GM20000 (cell line): ENCODE data around the gene UBAC2.
"Not testable (repeated sequence)": the region's sequence is repeated elsewhere in the genome, so short reads cannot be mapped to it uniquely, and the experiment has no call there.

Experiments used
- DNase-seq: peaks from one replicate; pipeline ENCODE4 v3.0.0; 2012; ENCODE audit warnings: low spot score
- TF ChIP-seq, protein P1 (sequence below): IDR thresholded peaks from 2 replicates; pipeline ENCODE4 v1.5.1; 2012; ENCODE audit warnings: mild to moderate bottlenecking, control low read depth; ENCODE audit errors: extremely low read depth, missing control alignments

UBAC2 gene

DNA sequence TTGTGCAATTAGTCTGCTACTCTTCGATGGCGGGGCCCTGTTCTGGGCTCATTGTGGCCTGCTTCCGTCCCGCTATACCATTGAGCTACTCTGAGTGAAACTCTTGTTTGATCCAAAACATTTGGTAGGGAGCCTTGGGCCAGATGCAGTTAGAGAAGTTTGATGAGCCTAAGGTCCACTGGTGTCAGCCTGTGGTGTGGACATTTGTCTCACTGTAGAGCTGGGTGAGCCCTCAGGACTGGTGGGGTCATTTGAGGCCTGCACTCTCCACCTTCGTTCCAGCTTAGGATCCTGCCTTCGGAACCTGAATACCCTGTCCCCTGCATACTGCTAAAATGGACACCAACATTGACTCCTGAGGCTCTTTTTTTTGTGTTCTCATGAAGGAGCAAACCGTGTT lies 6.9 kb downstream of the UBAC2 start:
- TF ChIP-seq, protein P1, sequence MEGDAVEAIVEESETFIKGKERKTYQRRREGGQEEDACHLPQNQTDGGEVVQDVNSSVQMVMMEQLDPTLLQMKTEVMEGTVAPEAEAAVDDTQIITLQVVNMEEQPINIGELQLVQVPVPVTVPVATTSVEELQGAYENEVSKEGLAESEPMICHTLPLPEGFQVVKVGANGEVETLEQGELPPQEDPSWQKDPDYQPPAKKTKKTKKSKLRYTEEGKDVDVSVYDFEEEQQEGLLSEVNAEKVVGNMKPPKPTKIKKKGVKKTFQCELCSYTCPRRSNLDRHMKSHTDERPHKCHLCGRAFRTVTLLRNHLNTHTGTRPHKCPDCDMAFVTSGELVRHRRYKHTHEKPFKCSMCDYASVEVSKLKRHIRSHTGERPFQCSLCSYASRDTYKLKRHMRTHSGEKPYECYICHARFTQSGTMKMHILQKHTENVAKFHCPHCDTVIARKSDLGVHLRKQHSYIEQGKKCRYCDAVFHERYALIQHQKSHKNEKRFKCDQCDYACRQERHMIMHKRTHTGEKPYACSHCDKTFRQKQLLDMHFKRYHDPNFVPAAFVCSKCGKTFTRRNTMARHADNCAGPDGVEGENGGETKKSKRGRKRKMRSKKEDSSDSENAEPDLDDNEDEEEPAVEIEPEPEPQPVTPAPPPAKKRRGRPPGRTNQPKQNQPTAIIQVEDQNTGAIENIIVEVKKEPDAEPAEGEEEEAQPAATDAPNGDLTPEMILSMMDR = no peak

DNA sequence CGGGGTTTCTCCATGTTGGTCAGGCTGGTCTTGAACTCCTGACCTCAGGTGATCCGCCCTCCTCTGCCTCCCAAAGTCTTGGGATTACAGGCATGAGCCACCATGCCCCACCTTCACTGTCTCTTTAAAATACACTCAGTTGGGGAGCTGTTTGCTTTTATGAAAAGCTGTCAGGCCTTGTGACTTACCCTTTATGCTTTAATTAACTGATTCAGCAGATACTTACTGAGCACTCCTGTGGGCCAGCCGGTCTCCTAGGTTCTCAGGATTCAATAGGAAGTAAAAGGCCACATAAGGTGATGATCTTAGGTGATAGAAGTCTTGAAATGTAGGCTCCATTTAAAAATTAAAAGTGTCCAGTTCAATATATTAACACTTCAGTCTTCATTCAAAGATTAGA lies 7.5 kb downstream of the UBAC2 start:
- DNase-seq = no peak
- TF ChIP-seq, protein P1 = no peak

More for the DNA sequence above, 6.9 kb downstream of the UBAC2 start:
- no peak for DNase-seq

DNA sequence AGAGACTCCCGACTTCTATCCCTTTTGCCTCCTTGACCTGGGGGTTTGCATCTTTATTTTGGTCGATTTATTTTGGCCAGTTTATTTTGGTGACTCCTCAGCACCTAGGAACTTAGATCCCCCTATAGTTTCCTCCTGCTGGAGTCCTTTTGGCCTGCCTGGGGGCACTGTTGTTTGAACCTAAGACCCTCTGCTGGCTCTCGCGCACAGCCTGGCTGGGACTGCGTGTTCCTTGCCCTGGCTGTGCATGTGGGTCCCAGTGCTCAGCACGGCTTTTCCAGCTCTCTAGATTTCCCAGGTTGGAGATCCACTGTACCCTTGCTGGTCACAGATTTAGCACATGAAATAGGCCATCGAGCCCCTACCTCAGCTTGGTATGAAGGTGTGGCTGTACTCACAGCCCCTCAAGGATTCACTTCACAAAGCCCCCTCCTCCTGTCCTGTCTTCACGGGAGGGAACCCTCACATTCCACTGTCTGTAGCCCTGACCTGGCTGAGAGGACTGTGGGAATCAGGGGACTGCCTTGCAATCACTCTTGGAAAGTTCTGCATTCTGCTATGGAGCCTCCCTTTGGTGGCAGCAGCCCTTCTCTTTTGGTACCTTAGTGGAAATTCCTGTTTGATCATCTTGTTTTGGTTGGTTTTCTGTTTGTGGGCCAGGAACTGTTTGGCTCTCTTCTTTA lies 8.3 kb downstream of the UBAC2 start:
- no peak for DNase-seq
- TF ChIP-seq, protein P1 = no peak

DNA sequence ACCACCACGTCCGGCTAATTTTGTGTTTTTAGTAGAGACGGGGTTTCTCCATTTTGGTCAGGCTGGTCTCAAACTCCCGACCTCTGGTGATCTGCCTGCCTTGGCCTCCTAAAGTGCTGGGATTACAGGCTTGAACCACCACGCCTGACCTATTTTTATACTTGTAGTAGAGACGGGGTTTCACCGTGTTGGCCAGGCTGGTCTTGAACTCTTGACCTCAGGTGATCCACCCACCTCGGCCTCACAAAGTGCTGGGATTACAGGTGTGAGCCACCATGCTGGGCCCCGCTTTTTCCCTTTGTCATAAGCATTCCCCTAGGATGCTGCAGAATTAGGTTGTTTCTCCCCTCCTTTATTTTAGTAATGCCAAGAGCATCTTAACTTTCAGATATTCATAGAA lies 10.0 kb downstream of the UBAC2 start:
- not testable (repeated sequence) for DNase-seq

DNA sequence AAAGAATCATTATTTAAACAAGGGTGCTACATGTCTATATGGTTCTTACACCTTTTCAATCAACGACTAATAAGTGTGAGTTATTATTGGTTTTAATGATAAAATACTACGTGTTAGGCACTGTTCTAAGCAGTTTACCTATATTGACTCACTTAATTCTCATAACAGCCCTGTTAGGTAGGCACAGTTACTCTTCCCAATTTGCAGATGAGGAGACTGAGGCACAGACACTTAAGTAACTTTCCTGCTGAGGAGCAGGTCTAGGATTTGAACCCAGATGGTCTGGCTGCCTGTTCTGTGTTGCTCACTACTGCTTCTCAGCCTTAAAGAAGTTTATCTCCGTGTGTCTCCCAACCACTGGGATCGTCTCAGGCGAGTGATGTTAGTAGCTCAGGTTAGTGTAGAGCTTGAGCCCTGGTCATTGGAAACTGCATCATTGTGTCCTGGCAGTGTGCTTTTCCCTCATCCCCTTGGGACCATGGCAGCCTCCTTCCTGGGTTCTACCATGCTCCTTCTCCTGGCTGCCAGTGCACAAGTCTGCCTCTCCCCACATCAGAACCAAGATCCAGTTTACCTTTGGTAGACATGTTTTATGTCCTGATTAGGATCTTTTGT lies 10.9 kb downstream of the UBAC2 start:
- TF ChIP-seq, protein P1 = no peak
- no peak for DNase-seq

DNA sequence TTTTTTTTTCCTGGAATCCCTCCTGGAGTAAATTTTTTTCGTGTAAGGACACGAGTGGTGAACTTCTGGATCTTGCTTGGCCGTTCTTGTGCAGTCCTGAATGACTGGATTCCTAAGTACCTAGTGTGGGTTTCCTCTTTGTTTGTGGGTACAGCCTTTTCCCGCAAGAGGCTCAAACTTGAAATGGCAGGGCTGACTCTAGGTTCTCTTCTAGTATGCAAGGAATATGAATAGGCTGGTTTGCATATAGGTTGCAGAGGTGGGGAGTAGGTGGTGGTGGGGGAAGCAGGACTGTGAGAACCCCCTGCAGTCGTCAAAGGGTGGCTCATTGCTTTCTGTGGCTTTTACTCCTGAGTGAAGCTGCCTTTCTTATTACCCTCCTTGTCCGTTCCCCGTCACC lies 13.6 kb downstream of the UBAC2 start:
- TF ChIP-seq, protein P1 = no peak
- DNase-seq = peak; percentile 46

DNA sequence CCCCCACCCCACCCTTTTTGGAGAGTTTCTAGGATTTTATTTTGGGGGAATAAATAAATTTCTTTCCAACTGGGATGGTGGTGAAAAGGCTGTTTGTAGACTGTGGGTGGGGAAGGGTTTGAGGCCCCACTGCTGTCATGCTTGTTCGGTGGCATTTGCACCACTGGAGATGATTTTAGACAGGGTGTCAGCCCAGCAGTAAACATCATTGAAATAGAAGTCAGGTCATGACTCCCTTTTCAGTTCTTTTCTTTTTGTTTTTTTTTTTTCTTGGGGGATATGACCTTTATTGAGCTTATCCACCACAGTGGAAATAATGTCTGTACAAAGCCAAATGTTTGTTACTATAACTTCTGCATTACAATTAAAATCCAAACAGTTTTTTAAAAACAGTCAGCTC lies 14.1 kb downstream of the UBAC2 start:
- TF ChIP-seq, protein P1 = no peak
- no peak for DNase-seq
